ENCODE measurements around the gene SLC22A12.
"Not testable (repeated sequence)": the region's sequence is repeated elsewhere in the genome, so short reads cannot be mapped to it uniquely, and the experiment has no call there.

Gene SLC22A12

DNA sequence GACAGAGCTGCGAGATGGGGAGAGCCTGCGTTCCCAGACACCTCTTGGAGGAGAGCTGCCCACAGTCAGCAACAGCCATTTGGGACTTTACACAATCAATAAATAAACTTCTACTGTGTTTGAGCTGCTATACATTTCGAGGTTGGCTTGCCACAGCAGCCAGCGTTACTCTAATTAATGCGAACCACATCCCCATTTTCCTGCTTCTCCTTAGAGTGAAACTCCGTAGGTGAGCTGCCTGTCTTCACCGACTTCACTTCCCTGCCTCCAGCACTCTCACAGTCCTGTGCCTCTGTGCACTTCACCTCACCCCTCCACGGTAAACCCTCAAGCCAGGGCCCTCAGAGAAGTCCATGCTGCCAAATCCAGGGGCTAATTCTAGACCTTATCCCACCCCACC lies 5.9 kb upstream of the SLC22A12 start:
- DNase-seq (ENCODE audit: low read depth in 3 of 3): no peak

GRCh38 chr11:64586366-64586765 lies 4.7 kb upstream of the SLC22A12 start:
- DNase-seq (ENCODE audit: low read depth in 3 of 3): no peak

GRCh38 chr11:64588701-64589100 lies 2.3 kb upstream of the SLC22A12 start:
- no peak for DNase-seq (ENCODE audit: low read depth in 3 of 3)

DNA sequence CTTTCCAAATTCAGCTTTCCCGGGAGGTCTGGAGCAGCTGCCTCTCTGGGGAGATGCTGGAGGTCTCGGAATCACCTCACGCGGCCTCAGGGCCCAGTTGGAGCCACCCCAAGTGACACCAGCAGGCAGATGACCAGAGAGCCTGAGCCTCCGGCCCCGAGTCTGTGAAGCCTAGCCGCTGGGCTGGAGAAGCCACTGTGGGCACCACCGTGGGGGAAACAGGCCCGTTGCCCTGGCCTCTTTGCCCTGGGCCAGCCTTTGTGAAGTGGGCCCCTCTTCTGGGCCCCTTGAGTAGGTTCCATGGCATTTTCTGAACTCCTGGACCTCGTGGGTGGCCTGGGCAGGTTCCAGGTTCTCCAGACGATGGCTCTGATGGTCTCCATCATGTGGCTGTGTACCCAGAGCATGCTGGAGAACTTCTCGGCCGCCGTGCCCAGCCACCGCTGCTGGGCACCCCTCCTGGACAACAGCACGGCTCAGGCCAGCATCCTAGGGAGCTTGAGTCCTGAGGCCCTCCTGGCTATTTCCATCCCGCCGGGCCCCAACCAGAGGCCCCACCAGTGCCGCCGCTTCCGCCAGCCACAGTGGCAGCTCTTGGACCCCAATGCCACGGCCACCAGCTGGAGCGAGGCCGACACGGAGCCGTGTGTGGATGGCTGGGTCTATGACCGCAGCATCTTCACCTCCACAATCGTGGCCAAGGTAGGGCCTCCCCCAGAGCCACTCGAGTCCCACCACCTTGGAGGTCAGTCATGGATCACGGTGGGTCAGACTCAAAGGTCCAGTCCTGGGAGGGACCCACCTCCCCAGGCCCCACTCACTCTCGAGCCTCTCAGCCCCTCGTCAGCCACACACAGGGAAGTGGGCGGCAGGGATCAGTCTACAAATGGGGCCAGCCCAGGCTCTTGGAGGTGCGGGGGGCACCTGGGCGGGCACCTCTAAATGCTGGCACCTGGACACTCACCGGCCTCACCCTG lies 525 bp downstream of the SLC22A12 start:
- no peak for DNase-seq (ENCODE audit: low read depth in 3 of 3)

GRCh38 chr11:64592234-64592615 lies 1.2 kb downstream of the SLC22A12 start:
- DNase-seq (ENCODE audit: low read depth in 3 of 3): no peak

DNA sequence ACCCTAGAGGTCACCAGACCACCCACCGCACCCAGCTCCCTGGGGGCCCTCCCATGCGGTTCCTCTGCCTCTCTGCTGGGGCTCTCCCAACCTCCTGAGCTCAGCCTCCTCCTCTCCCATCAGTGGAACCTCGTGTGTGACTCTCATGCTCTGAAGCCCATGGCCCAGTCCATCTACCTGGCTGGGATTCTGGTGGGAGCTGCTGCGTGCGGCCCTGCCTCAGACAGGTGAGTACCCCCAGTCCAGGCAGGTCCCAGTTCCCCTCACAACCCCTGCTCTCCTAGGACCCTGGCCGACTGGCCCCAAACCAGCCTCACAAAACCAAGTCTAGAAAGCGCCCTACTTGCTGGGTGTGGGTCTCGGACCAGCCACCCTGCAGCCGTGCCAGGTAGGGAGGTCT lies 1.6 kb downstream of the SLC22A12 start:
- DNase-seq (ENCODE audit: low read depth in 3 of 3): no peak

DNA sequence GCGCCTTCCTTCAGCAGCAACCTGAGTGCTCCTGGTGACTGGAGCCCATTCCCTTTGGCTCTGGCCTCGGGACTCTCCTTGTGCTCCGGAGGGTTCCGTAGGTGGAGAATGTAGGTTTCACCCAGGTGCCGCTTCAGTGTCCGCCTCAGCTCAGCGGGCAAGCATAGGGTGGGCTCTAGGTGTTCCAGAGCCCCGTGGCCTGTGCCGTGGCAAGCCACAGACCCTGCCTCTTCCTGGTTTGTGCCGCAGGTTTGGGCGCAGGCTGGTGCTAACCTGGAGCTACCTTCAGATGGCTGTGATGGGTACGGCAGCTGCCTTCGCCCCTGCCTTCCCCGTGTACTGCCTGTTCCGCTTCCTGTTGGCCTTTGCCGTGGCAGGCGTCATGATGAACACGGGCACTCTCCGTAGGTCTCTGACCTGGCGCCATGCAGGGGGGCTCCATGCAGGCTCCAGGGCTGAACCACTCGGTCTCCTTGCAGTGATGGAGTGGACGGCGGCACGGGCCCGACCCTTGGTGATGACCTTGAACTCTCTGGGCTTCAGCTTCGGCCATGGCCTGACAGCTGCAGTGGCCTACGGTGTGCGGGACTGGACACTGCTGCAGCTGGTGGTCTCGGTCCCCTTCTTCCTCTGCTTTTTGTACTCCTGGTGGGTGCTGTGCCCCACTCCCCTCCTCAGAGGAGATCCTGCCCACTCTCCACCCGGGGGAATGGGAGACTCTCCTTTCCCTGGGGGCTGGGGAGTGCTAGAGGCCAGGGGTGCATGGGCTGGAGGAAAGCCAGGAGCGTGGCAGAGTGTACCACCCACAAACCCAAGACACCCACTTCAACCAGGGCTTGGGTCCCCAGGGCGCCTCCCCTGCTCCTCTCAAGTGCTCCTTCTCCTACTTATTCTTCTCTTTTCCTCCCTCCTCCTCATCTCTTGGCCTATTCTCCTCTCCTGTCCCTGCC lies 2.4 kb downstream of the SLC22A12 start:
- no peak for DNase-seq (ENCODE audit: low read depth in 3 of 3)

DNA sequence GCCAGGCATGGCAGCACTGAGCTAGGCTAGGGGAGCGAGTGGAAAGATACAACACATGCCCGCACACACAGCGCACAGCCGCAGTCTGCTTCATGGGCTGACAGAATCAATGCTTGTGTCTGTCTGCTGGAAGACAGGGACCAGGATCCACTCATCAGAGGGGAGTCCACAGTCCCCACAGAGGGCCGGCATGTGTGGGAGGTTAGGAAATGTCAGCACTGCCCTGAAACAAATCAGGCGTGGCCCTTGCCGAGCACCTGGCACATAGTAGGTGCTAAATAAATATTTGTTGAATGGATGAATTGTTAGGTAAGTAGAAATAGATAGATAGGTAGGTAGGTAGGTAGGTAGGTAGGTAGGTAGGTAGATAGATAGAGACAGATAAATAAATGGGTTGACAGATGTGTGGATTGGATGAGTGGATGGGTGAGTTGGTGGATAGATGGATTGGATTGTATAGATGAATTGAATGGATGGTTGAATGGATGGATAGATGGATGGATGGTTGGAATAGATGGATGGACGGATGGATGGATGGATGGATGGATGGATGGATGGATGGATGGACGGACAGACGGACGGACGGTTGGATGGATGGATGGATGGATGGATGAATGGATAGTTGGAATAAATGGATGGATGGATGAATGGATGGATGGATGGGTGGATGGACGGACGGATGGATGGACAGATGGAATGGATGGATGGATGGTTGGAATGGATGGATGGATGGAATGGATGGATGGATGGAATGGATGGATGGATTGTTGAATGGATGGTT lies 3.3 kb downstream of the SLC22A12 start:
- DNase-seq (ENCODE audit: low read depth in 3 of 3): no peak

- not testable (repeated sequence) for DNase-seq (ENCODE audit: low read depth in 3 of 3)
Measured at GRCh38 chr11:64595922-64596321, 4.9 kb downstream of the SLC22A12 start.

DNA sequence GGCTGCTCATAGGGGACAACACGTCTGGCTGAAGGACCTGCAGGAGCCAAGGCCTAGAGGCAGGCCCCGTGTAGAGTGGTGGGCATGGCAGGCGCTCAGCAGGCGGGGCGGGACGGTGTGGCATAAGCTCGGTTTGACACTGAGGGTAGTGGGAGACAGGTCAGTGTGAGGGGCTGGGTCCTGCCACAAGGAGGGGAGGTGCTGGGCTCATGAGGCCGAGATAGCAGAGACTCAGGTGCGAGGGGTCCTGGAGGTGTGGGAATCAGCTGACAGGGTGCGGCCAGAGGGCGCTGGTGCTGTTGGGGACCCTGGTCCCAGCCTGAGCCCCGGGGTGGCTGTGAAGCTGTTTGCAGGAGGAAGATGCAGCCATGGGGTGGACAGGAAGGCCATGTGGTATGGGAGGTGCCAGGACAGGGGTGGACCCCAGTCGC lies 6.7 kb downstream of the SLC22A12 start:
- DNase-seq (ENCODE audit: low read depth in 3 of 3): no peak

- no peak for DNase-seq (ENCODE audit: low read depth in 3 of 3)
Measured at GRCh38 chr11:64598106-64598796, 7.2 kb downstream of the SLC22A12 start.

DNA sequence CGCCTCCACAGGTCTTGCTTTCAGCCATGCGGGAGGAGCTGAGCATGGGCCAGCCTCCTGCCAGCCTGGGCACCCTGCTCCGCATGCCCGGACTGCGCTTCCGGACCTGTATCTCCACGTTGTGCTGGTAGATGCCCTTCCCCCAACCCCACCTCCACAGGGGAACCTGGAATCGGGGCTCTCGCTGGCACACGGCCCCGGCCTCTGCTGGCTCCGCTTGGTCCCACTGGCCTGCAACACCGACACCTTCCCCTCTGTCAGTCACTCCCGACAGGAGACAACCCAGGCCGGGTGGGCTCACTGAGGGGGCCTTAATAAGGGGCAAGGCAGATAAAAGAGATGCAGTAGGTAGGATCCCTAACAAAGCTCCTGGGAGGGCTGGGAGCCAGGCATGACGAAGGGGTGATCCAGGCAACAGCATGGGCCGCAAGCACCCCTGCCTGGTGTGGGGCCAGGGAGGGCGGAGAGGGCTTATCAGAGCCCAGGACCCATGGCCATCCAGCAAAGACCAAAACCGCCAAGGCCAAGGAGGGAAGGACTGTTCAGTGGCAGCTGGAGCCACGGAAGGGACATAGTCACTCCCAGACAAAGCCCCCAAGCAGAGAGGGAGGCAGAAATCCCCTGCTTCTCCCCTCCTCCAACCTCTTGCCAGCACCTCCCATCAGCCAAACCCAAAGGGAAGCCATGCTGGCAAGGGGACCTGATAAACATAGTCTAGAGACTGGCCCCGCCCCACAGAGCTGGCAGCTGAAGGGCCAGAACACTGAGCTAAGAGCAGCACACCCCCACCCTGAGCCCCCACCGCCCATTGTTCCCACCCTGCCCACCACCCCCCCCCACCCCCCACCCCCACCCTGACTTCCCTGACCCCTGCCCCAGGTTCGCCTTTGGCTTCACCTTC lies 8.0 kb downstream of the SLC22A12 start:
- DNase-seq (ENCODE audit: low read depth in 3 of 3): no peak

DNA sequence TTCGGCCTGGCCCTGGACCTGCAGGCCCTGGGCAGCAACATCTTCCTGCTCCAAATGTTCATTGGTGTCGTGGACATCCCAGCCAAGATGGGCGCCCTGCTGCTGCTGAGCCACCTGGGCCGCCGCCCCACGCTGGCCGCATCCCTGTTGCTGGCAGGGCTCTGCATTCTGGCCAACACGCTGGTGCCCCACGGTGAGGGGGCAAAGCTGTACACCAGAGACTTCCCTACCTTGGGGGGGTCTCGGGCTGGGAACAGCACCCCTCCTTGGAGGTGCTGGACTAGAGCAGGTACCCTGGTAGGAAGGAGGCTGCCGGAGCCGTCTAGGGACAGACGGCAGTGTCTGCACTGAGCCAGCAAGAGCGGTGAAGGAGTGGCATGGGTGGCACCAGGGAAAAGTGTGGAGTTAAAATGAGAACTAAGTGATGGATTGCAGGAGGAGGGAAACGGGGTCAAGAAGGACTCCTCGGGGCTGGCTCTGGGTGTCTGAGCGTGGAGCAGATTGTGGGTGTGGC lies 8.7 kb downstream of the SLC22A12 start:
- DNase-seq (ENCODE audit: low read depth in 3 of 3): no peak

DNA sequence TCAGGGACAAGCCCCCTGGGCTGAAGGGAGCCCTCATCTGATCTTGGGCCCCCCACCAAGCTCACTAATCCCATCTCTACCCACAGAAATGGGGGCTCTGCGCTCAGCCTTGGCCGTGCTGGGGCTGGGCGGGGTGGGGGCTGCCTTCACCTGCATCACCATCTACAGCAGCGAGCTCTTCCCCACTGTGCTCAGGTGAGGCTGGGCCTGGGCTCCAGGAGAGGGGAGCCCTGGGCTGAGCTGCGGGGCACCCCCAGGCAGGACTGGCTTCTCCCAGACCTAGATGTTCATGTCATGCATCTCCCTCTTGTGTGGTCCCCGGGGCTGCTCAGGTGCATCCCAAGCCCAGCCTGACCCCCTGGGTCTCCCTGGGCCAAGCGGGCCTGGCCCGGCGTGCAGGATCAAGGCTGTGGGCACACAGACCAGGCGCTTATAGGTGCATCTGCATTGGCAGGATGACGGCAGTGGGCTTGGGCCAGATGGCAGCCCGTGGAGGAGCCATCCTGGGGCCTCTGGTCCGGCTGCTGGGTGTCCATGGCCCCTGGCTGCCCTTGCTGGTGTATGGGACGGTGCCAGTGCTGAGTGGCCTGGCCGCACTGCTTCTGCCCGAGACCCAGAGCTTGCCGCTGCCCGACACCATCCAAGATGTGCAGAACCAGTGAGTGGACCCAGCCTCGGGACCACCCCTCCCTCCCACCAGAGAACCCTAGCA lies 9.4 kb downstream of the SLC22A12 start:
- DNase-seq (ENCODE audit: low read depth in 3 of 3): no peak

GRCh38 chr11:64601605-64602465 lies 10.8 kb downstream of the SLC22A12 start:
- DNase-seq (ENCODE audit: low read depth in 3 of 3): no peak

DNA sequence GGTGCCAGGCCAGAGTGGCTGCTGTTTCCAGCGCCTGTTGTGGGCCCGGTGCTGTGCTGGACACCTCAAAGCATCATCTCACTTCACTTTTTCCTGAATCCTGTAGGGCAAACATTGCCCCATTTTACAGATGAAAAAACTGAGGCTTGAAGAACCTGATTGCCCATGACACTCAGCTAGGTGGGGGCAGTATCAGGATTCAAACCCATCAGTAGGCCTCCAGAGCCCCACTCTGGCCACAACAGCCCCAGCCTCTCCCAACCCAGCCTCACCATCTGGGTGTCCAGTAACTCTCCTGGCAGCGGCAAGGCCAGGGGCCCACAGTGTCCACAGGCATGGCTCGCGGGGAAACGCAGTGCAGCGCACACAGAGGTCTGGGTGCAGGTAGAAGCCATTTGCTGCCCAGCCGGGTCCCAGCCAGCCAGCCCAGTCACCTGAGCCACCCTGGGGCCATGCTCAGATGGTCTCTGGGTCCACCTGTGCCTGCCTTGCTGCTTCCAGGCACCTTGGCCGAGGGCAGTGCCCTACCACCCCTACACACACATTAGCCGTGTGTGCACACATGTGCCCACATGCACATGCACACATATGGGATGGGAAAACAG lies 11.5 kb downstream of the SLC22A12 start:
- no peak for DNase-seq (ENCODE audit: low read depth in 3 of 3)

DNA sequence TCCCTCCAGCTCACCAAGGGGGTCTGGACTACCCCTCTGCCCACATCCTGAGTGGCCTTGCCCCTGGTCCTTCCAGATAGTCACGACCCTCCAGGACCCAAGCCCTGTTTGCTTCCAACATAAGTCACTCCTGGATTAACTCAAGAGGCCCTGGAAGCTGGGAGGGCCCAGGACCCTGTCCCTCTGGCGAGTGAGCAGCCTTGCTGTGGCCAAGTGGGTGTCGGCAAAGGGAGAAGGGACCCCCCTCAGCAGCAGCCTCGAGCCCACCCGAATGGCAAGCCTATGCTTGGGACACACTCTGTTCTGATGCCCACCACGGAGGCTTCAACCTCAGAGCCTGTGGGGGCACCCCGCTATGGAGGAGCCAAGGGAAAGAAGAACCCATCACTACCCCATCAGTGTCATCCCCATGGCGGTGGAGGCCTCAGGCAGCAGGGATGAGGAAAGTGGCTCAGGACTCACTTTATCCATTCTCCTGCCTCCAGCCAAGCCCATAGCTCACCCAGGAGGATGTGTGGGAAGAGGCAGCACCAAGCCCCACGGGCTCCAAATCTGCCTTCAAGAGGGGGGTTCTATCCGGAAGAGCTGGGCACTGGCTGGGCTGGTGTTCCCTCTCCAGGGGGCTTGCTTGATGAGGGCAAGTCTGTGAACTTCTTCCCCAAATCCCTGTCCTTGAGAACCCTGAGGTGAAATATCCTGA lies 12.5 kb downstream of the SLC22A12 start:
- DNase-seq (ENCODE audit: low read depth in 3 of 3): no peak
